IPS-11a (cell line): ENCODE measurements around the gene PSMD2.

ENCODE experiments used
- H3K4me3 ChIP-seq: one replicate; pipeline ENCODE4 v1.5.1; 2013; ENCODE audit warnings: low read depth, low read length, control low read depth

PSMD2 gene

DNA sequence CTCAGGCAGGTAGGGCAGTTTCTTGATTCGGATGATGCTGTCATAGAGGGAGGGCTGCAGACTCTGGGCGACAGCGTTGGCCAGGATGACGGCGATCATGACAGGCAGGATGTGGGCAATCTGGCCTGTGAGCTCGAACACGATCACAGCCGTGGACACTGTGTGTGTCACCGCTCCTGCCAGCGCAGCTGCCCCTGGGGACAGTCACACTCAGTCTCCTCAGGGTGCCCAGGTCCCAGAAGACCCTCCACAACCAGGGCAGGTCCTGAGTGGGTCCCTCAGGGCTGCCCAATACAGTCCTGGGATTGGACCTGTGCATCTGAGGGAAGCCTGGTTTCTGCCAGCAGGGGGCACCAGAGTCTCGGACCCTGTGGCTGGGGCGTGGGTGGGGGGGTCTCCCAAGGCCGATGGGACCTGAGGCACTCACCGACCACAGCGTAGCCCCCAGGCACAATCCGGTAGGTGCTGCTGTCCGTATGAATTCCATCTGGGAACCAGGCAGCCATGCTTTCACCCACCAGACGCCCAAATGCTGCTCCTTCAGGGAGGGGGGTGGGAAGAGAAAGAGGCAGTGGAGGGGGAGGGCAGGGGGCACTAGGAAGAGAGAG is 55.2 kb downstream of the PSMD2 start:
- H3K4me3 ChIP-seq: no peak overlapping the region

DNA sequence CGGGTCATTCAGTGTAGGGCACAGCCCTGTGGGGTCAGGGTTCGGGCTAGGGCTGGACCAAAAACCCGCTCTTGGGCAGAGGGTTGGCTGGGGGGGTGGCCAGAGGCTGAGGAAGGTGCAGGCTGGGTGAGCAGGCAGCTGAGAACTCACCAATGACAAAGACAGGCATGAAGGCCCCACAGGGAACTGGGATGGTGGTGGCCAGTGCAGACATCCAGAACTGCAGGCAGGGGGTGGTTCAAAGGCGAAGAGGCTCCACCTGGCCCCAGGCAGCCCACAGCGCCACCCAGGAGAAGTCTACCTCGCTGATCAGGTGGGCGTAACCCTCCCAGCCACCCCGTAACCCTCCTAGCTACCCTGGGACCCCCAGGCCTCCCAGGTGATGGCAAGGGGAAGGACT is 55.7 kb downstream of the PSMD2 start:
- H3K4me3 ChIP-seq: no peak overlapping the region

DNA sequence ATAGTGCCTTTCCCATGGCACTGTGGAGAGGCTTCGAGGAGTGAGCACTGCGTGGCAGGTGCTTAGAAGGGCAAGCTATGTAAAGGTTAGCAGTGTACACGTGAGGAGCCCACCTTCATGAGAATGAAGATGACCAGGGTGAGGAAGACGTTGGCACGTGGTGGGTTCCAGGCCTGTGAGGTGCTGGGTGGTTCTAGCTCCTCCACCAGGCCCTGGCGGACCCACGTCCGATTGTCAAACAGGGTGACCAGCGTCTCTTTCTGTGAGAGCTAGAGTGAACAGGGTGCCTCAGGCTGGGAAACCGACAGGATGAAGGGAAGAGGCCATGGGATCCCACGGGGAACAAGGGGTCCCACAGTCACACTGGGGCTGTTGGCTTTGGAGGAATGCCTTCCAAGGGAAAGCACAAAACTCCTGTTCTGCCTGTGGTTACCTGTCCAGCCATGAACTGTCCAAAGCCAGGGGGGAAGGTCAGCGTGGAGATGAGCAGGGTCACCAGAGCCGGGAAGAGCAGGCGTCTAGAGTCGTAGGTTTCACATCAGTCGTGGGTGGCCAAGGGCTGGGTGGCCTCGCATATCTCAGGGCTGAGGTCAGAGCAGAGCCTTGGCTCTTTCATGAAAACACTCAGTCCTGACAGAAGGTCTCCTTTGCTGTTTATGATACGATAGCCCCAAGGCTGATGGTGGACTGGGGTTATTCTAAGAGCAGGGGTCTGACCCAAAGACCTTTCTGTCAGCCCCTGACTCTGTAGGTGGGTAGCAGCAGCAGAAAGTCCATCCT is 56.4 kb downstream of the PSMD2 start:
- H3K4me3 ChIP-seq: no peak overlapping the region

DNA sequence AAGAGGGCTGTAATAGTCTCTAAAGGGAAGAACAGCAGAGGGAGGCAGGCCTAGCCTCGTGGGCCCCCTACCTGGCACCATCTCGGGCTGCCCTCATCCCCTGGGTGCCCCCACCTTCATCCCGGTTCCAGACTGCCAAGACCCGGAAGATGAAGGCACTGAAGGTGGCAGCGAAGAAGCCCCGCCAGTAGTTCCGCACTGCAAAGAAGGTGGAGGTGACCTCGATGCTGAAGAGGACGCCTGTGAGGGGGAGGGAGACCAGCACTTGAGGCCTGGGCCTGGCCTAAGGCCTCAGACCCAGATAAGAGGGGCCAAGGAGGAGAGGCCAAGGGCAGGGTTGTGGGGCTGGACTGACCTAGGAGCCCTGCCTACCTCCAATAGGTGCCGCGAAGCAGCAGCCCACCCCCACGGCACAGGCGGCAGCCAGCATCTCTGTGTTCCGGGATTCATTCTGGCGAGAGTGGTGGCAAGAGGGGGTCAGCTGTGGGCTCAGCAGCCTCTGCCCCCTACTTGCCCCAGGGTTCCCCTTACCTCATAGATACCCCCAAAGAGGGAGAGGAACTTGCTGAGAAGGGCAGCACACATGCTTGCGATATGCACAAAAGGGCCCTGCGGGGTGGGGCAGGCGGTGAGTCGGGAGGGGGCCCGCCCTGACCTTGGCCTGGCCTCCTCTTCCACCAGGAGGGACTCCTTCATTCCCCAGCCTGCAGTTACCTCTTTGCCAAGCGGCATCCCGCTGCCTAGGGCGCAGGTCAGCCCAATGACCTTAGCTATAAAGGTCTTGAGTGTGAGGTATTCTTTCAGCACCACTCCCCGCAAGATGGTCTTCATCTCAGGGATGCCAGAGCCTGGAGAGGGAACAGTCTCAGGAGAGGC is 58.4 kb downstream of the PSMD2 start:
- H3K4me3 ChIP-seq: no peak overlapping the region

DNA sequence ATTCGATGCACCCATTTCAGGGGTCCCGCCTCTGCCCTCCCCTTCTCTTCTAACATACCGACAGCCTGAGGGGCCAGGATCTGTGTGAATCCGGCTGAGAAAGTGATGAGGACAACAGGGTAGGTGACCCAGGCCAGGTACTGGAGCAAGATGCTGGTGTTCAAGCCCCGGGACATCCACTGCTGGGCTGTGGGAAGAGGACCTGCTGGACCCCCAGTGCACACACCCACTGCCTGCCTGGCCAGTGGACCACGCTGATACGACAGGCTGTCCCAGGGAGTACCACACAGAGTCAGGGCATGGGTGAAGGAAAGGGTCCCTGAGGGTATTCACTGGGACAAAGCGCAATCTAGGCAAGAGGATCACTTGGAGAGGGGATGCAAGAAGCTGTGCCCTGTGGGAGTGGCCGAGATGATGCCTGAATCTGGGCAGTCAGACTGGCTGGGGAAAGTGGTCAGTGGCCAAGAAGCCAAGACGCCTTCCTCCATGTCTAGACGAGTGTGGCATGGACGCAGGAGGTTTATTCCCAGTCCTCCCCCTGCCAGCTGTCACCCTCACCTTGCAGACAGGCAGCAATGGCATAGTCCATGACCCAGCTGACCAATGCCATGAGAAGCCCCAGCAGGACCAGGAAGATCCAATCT is 59.2 kb downstream of the PSMD2 start:
- H3K4me3 ChIP-seq: no peak overlapping the region
